HG02870 (cell line): ENCODE results near the gene SNX9.

Experiments used
- ATAC-seq: cut with Tn5 transposase; IDR thresholded peaks from one replicate; pipeline ENCODE4 v1.9.1; 2021; ENCODE audit warnings: mild to moderate bottlenecking, moderate library complexity; ENCODE audit not compliant: unreplicated experiment

The SNX9 gene

GRCh38 chr6:157989541-157990289 lies 166.7 kb downstream of the SNX9 start:
- ATAC-seq: no peak

DNA sequence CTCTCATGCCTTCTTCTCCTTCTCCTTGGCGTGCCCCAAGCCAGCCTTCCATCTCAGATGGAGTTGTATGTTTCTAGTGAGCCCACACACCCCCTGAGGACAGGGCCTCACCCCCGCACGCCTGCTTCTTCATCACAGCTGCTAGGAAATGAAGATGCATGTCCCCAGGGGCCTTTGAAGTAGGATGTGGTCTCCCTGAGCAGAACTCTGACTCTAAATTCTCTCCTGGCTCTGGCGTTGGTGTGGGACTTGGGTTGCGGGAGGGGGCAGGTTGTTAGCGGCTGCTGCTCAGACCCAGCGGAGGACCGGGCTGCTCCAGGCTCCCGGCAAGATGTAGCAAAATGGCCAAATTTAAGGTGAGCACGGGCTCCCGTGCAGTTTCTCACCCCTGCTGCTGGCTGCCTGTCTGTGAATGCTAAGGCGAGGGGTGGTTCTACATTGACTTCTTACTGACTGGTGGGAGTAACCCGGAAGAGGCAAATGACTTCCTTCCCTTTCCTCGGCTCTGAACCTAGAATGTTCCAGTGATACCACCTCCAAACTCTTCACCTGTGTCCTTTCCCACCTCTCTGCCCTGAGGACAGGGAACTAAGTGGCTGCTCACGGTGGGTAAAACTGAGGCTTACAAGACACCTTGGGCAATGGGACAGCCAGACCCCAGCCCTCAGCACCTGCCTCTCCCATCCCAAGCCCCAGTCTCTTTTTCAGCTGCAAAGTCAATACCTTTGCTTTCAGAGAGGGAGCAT lies 167.4 kb downstream of the SNX9 start:
- ATAC-seq: no peak

GRCh38 chr6:157991067-157991432 lies 168.0 kb downstream of the SNX9 start:
- ATAC-seq: no peak

GRCh38 chr6:157993076-157993475 lies 170.0 kb downstream of the SNX9 start:
- no peak for ATAC-seq

DNA sequence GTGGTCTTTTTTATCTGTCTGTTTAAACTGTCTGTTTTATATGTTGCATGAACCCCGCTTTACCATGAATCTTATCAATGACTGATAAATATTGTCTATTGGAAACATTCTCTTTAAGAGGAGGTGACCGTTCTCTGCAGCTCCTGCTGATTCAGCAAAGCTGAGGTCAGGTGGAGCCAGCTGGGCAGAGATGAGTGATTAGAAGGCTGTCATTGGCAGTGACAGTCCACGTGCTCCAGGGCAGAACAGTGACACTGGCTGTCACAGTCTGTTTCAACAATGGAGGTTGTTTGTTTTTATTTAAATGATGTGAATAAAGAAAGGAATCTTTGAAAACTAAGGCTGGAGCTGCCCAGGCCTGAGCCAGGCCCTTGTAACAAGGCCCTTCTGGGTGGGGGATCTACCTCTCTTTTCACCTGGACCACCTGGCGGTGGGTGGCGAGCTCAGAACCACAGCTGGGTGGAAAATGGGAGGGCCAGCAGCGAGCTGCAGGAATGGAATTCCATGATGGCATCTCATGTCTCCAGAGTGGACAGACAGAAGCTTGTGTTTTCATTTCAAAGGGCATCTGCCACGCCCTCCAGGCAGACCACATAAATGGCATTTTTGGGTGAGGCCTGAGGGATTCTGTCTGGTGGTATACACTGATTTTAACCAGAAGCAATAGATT lies 171.2 kb downstream of the SNX9 start:
- ATAC-seq: no peak
